ELF-1 (cell line): ENCODE results near the gene RAB11FIP4.

Experiments used
- DNase-seq: peaks from one replicate; pipeline ENCODE4 v3.0.0-alpha.2; 2016; ENCODE audit warnings: low read depth, low spot score

The RAB11FIP4 gene

GRCh38 chr17:31587462-31587861 is 196.0 kb downstream of the RAB11FIP4 start:
- no peak for DNase-seq
